Neural cell (in vitro differentiated cells): ENCODE results near the gene GPANK1.

ENCODE experiments used
- CTCF ChIP-seq: fragments of 450-650 bp; IDR thresholded peaks from 2 replicates; pipeline ENCODE4 v1.5.1; 2014; ENCODE audit warnings: antibody characterized with exemption, mild to moderate bottlenecking, moderate library complexity; ENCODE audit not compliant: poor library complexity, severe bottlenecking
- EP300 ChIP-seq: fragments of 450-650 bp; conservative IDR thresholded peaks from 2 replicates; pipeline ENCODE4 v1.6.1; 2014; ENCODE audit warnings: antibody characterized with exemption, mild to moderate bottlenecking, moderate library complexity; ENCODE audit not compliant: poor library complexity, severe bottlenecking
- EZH2 ChIP-seq: fragments of 200-600, 300-800 bp; shearing (Covaris generic), sonication (generic); IDR thresholded peaks from 2 replicates; pipeline ENCODE4 v1.6.1; 2014; ENCODE audit warnings: antibody characterized with exemption, low read length, borderline replicate concordance, mild to moderate bottlenecking; ENCODE audit not compliant: insufficient read depth, poor library complexity, severe bottlenecking
- MXI1 ChIP-seq: fragments of 450-650 bp; conservative IDR thresholded peaks from 2 replicates; pipeline ENCODE4 v1.6.1; 2014; ENCODE audit warnings: antibody characterized with exemption, mild to moderate bottlenecking; ENCODE audit not compliant: poor library complexity, severe bottlenecking
- TAF1 ChIP-seq: IDR thresholded peaks from 2 replicates; pipeline ENCODE4 v1.6.1; 2012; ENCODE audit warnings: low read depth

GRCh38 chr6:31659649-31660380 is 5.0 kb downstream of the GPANK1 start:
- TF ChIP-seq CTCF (no peak), EP300 (no peak), TAF1 (no peak), MXI1 (no peak), EZH2 (no peak)
